Transverse colon (tissue), 3 donors: ENCODE results near the gene ABLIM2.

Source experiments
- EP300 ChIP-seq: sonication (generic); formaldehyde crosslinking; IDR thresholded peaks from one replicate; pipeline ENCODE4 v1.6.1; 2017; ENCODE audit warnings: antibody characterized with exemption, low read depth
- POLR2A ChIP-seq: fragments of 450-650 bp; IDR thresholded peaks from one replicate; pipeline ENCODE4 v1.6.1; 2016; ENCODE audit warnings: antibody characterized with exemption, mild to moderate bottlenecking, moderate library complexity
- TF ChIP-seq, protein P1 (sequence below), 5 experiments: fragments of 200-600 bp in 3 of 5; fragments of 450-650 bp in 2 of 5; sonication (generic) in 3 of 5; IDR thresholded peaks; 1 replicate in 2 of 5; 2 replicates in 3 of 5; pipeline ENCODE4 v1.5.1; 2016 to 2017; ENCODE audit warnings: antibody characterized with exemption in 5 of 5, inconsistent platforms in 3 of 5, mild to moderate bottlenecking in 2 of 5, moderate library complexity in 1 of 5

DNA sequence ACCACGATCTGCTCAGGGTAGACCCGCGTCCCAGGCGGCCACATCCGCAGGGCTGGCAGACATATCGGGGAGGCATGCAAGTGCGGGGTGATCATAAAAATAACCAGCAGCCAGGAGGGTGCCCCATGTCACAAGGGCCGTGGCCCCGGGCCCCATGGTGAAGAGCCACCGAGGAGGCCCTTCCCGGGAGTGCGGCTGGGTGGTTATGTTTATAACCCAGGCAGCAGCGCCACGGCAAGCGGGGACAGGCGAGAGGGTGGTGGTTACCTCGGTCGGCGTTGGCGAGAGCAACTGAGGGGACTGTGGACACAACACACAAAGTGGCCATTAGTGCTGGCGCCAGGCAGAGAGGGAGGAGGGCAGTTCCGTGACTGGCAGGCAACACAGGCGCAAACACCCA is 126.2 kb downstream of the ABLIM2 start:
- TF ChIP-seq, protein P1, sequence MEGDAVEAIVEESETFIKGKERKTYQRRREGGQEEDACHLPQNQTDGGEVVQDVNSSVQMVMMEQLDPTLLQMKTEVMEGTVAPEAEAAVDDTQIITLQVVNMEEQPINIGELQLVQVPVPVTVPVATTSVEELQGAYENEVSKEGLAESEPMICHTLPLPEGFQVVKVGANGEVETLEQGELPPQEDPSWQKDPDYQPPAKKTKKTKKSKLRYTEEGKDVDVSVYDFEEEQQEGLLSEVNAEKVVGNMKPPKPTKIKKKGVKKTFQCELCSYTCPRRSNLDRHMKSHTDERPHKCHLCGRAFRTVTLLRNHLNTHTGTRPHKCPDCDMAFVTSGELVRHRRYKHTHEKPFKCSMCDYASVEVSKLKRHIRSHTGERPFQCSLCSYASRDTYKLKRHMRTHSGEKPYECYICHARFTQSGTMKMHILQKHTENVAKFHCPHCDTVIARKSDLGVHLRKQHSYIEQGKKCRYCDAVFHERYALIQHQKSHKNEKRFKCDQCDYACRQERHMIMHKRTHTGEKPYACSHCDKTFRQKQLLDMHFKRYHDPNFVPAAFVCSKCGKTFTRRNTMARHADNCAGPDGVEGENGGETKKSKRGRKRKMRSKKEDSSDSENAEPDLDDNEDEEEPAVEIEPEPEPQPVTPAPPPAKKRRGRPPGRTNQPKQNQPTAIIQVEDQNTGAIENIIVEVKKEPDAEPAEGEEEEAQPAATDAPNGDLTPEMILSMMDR (IDR thresholded peaks at IDR 0.05), result no peak
- TF ChIP-seq POLR2A (no peak), EP300 (no peak)
